Caco-2 (cell line): ENCODE measurements around the gene COTL1. TPM values are rescaled to one million over a fixed set of nuclear protein-coding genes. Genes with fewer than 3 reads are reported as not detected.

Experiments
- BruUV-seq: library from RNA; stranded (reverse); fragments of 400-500 nt; replicated peaks from 2 replicates; lab custom pipeline; 2021; lab: Mats Ljungman, UMichigan
- CTCF ChIA-PET: fragments of 300-600 bp; sonication (Branson Sonifier 250); formaldehyde crosslinking; loops from one replicate; lab custom pipeline; 2022; ENCODE audit warnings: antibody characterized with exemption; lab: Charles Lee
- POLR2A ChIA-PET: fragments of 300-600 bp; sonication (Branson Sonifier 250); formaldehyde crosslinking; loops from one replicate; lab custom pipeline; 2022; ENCODE audit warnings: antibody characterized with exemption; lab: Charles Lee
- DNase-seq, 2 experiments: peaks; one replicate each; pipeline versions ENCODE4 v3.0.0 to v3.0.0-alpha.2; 2020 to 2022
- H3K27me3 ChIP-seq: replicated peaks from 2 replicates; pipeline ENCODE4 v1.6.0; 2011; ENCODE audit warnings: low read length; ENCODE audit not compliant: control insufficient read depth, insufficient read depth
- H3K36me3 ChIP-seq: 2 replicates; pipeline ENCODE4 v1.5.1; 2011; ENCODE audit warnings: low read length; ENCODE audit not compliant: control insufficient read depth, insufficient read depth
- H3K4me1 ChIP-seq: fragments of 250-450 bp; sonication (Bioruptor Pico); 2 replicates; pipeline ENCODE4 v1.5.1; 2020; ENCODE audit warnings: mild to moderate bottlenecking
- H3K4me3 ChIP-seq: 2 replicates; pipeline ENCODE4 v1.5.1; 2011; ENCODE audit warnings: low read depth, mild to moderate bottlenecking, control low read depth, low read length
- H3K9me3 ChIP-seq: fragments of 250-450 bp; sonication (Bioruptor Pico); 2 replicates; pipeline ENCODE4 v1.5.1; 2020; ENCODE audit warnings: mild to moderate bottlenecking, moderate library complexity
- H3K27ac Mint-ChIP-seq: one replicate; pipeline ENCODE4 v1.8.0; 2022; ENCODE audit warnings: mixed read lengths; ENCODE audit not compliant: unreplicated experiment
- H3K27me3 Mint-ChIP-seq: one replicate; pipeline ENCODE4 v1.8.0; 2022; ENCODE audit warnings: mixed read lengths; ENCODE audit not compliant: insufficient read depth, unreplicated experiment
- H3K36me3 Mint-ChIP-seq: one replicate; pipeline ENCODE4 v1.8.0; 2022; ENCODE audit warnings: mild to moderate bottlenecking, mixed read lengths; ENCODE audit not compliant: insufficient read depth, unreplicated experiment
- H3K4me1 Mint-ChIP-seq: one replicate; pipeline ENCODE4 v1.8.0; 2022; ENCODE audit warnings: low read depth, mixed read lengths; ENCODE audit not compliant: unreplicated experiment
- H3K4me3 Mint-ChIP-seq: one replicate; pipeline ENCODE4 v1.8.0; 2022; ENCODE audit warnings: mild to moderate bottlenecking, moderate library complexity, mixed read lengths; ENCODE audit not compliant: unreplicated experiment
- H3K9me3 Mint-ChIP-seq: one replicate; pipeline ENCODE4 v1.8.0; 2022; ENCODE audit warnings: mixed read lengths; ENCODE audit not compliant: unreplicated experiment
- CTCF ChIP-seq, 2 experiments: fragments of 200-600 bp in 1 of 2; IDR thresholded peaks; 1 replicate in 1 of 2; 2 replicates in 1 of 2; pipeline versions ENCODE4 v1.5.1 to v1.8.0; 2011 to 2022; ENCODE audit warnings: antibody characterized with exemption in 1 of 2, control low read depth in 1 of 2, inconsistent platforms in 1 of 2, low read depth in 1 of 2, low read length in 1 of 2, mild to moderate bottlenecking in 1 of 2, moderate library complexity in 1 of 2; ENCODE audit not compliant: insufficient read depth in 1 of 2, severe bottlenecking in 1 of 2, unreplicated experiment in 1 of 2
- intact Hi-C: fragments of 100-400 bp; cut with micrococcal nuclease; formaldehyde crosslinking; loops from one replicate; pipeline ENCODE4 v1.10.0; 2022; ENCODE audit not compliant: unreplicated experiment
- total RNA-seq: library from RNA; stranded (reverse); gene quantifications from 2 replicates; pipeline ENCODE4 v1.2.3, GENCODE V29; 2022

The COTL1 gene
- total RNA-seq, 1 experiment from 2014 or later: 434 TPM

- no peaks in the 10 kb centered on the region for H3K4me1 Mint-ChIP-seq
- CTCF ChIA-PET: no interaction called here
- Histone ChIP-seq H3K4me1 (no peaks in the 10 kb centered on the region), H3K4me3 (no peak overlapping the region), H3K27me3 (no peaks in the 10 kb centered on the region), H3K36me3 (no peaks in the 10 kb centered on the region), H3K9me3 (no peaks in the 10 kb centered on the region)
- H3K4me3 Mint-ChIP-seq: no peak overlapping the region
- H3K36me3 Mint-ChIP-seq: no peaks in the 10 kb centered on the region
- intact Hi-C loops: no loop called here
- H3K27me3 Mint-ChIP-seq: no peaks in the 10 kb centered on the region
- H3K27ac Mint-ChIP-seq: no peak overlapping the region
- POLR2A ChIA-PET: no interaction called here
- no peak for DNase-seq
- no peaks in the 10 kb centered on the region for H3K9me3 Mint-ChIP-seq
- TF ChIP-seq CTCF (IDR thresholded peaks at IDR 0.05; ENCODE audit: insufficient read depth in 1 of 2, low read depth in 1 of 2, low read length in 1 of 2, severe bottlenecking in 1 of 2, unreplicated experiment in 1 of 2): no peak
- BruUV-seq: no TSS peak
These were observed 12.7 kb upstream of the COTL1 start for GRCh38 chr16:84630446-84631152.

GRCh38 chr16:84630009-84630408 is 12.1 kb upstream of the COTL1 start:
- no peaks in the 10 kb centered on the region for H3K4me1 ChIP-seq
- H3K9me3 ChIP-seq: no peaks in the 10 kb centered on the region
- no peaks in the 10 kb centered on the region for H3K9me3 Mint-ChIP-seq
- ChIA-PET POLR2A (no interaction called here), CTCF (no interaction called here)
- intact Hi-C loops: no loop called here
- no TSS peak for BruUV-seq
- H3K36me3 Mint-ChIP-seq: no peaks in the 10 kb centered on the region
- TF ChIP-seq CTCF (IDR thresholded peaks at IDR 0.05; ENCODE audit: insufficient read depth in 1 of 2, low read depth in 1 of 2, low read length in 1 of 2, severe bottlenecking in 1 of 2, unreplicated experiment in 1 of 2): no peak
- H3K27me3 ChIP-seq: no peaks in the 10 kb centered on the region
- no peak overlapping the region for H3K27ac Mint-ChIP-seq
- no peaks in the 10 kb centered on the region for H3K36me3 ChIP-seq
- no peaks in the 10 kb centered on the region for H3K27me3 Mint-ChIP-seq
- no peak overlapping the region for H3K4me3 ChIP-seq
- no peaks in the 10 kb centered on the region for H3K4me1 Mint-ChIP-seq
- no peak overlapping the region for H3K4me3 Mint-ChIP-seq
- DNase-seq: no peak

GRCh38 chr16:84629580-84629979 is 11.7 kb upstream of the COTL1 start:
- H3K9me3 ChIP-seq: no peaks in the 10 kb centered on the region
- no peaks in the 10 kb centered on the region for H3K4me1 ChIP-seq
- no peak for DNase-seq
- ChIA-PET POLR2A (no interaction called here), CTCF (no interaction called here)
- H3K4me3 ChIP-seq: no peak overlapping the region
- Mint-ChIP-seq H3K4me1 (no peaks in the 10 kb centered on the region), H3K4me3 (no peak overlapping the region), H3K27me3 (no peaks in the 10 kb centered on the region), H3K9me3 (no peaks in the 10 kb centered on the region), H3K36me3 (no peaks in the 10 kb centered on the region), H3K27ac (no peak overlapping the region)
- BruUV-seq: no TSS peak
- no peak for TF ChIP-seq CTCF (IDR thresholded peaks at IDR 0.05; ENCODE audit: insufficient read depth in 1 of 2, low read depth in 1 of 2, low read length in 1 of 2, severe bottlenecking in 1 of 2, unreplicated experiment in 1 of 2)
- intact Hi-C loops: no loop called here
- no peaks in the 10 kb centered on the region for H3K36me3 ChIP-seq
- H3K27me3 ChIP-seq: no peaks in the 10 kb centered on the region
